Mucosa of stomach (tissue), 1 donor: ENCODE data around the gene CROCC.
"Not testable (repeated sequence)": the region's sequence is repeated elsewhere in the genome, so short reads cannot be mapped to it uniquely, and the experiment has no call there.

Experiments used
- H3K27me3 ChIP-seq: one replicate; pipeline ENCODE4 v1.7.0; 2013; ENCODE audit warnings: mild to moderate bottlenecking, low read length; ENCODE audit not compliant: control insufficient read depth, insufficient read depth
- H3K36me3 ChIP-seq: one replicate; pipeline ENCODE4 v1.7.0; 2013; ENCODE audit warnings: low read length; ENCODE audit not compliant: control insufficient read depth, insufficient read depth
- H3K4me1 ChIP-seq: one replicate; pipeline ENCODE4 v1.7.0; 2013; ENCODE audit warnings: mild to moderate bottlenecking, low read length; ENCODE audit not compliant: control insufficient read depth, insufficient read depth
- H3K4me3 ChIP-seq: one replicate; pipeline ENCODE4 v1.7.0; 2013; ENCODE audit warnings: low read length
- H3K9ac ChIP-seq: one replicate; pipeline ENCODE4 v1.7.0; 2013; ENCODE audit warnings: mild to moderate bottlenecking, low read length, moderate library complexity
- H3K9me3 ChIP-seq: one replicate; pipeline ENCODE4 v1.7.0; 2013; ENCODE audit warnings: mild to moderate bottlenecking, low read length, moderate library complexity; ENCODE audit not compliant: control insufficient read depth
- donor health status: Pancreatic carcinoma.

The CROCC gene

DNA sequence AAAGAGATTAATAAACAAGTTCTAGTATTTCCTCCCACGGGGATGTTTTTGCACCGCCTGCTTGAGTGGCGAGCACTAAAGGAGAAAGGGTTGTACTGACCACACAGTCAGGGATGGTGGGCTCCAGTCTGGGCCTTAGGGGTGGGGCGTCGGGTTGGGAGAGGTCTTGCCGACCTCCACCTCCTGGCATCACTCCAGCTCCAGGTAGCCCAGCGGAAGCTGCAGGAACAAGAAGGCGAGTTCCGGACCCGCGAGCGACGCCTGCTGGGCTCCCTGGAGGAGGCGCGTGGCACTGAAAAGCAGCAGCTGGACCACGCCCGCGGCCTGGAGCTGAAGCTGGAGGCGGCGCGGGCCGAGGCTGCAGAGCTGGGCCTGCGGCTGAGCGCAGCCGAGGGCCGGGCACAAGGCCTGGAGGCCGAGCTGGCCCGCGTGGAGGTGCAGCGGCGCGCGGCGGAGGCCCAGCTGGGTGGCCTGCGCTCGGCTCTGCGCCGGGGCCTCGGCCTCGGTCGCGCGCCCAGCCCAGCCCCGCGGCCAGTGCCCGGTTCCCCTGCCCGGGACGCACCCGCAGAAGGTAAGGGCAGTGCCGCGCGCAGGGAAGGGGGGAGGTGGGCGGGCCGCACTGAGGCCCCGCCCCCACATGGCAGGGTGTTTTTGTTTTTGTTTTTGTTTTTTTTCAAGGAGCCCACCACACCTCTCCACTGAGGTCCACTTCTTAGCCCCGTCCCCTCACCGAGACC is 39.0 kb downstream of the CROCC start:
- no peaks in the 10 kb centered on the region for H3K36me3 ChIP-seq
- H3K4me3 ChIP-seq = no peak overlapping the region
- no peaks in the 10 kb centered on the region for H3K27me3 ChIP-seq
- H3K9me3 ChIP-seq = no peaks in the 10 kb centered on the region
- peaks cover 9% of the 10 kb centered on the region for H3K4me1 ChIP-seq
- peak overlapping the region; percentile 59 for H3K9ac ChIP-seq

DNA sequence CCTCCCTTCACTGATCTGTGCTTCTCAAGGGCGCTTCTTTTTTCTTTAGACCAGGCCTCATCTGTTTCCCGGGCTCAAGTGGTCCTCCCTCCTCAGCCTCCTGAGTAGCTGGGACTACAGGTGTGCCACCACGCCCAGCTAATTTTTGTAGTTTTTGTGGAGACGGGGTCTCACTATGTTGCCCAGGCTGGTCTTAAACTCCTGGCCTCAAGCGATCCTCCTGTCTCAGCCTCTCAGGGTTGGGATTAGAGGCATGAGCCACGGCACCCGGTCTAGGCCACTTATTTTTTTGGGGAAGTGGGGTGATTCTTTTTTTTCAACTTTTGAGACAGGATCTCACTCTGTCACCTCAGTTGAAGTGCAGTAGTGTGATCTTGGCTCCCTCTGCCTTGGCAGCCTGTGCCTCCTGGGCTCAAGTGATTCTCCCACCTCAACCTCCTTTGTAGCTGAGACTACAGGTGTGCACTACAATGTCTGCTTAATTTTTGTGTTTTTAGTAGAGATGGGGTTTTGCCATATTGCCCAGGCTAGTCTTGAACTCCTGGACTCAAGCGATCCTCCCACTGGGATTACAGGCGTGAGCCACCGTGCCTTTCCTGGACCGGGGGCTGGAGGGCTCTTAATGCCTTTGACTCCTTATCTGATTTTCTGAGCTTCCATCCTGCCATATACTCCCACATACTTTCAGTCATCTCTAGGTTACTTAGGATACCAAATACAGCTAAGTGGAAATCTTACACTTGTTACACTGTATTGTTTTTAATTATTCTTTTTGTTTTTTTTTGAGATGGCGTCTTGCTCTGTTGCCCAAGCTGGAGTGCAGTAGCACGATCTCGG is 39.8 kb downstream of the CROCC start:
- H3K4me1 ChIP-seq = peaks cover 9% of the 10 kb centered on the region
- no peak overlapping the region for H3K4me3 ChIP-seq
- no peaks in the 10 kb centered on the region for H3K9me3 ChIP-seq
- H3K27me3 ChIP-seq = no peaks in the 10 kb centered on the region
- peak overlapping the region; percentile 59 for H3K9ac ChIP-seq
- H3K36me3 ChIP-seq = no peaks in the 10 kb centered on the region

DNA sequence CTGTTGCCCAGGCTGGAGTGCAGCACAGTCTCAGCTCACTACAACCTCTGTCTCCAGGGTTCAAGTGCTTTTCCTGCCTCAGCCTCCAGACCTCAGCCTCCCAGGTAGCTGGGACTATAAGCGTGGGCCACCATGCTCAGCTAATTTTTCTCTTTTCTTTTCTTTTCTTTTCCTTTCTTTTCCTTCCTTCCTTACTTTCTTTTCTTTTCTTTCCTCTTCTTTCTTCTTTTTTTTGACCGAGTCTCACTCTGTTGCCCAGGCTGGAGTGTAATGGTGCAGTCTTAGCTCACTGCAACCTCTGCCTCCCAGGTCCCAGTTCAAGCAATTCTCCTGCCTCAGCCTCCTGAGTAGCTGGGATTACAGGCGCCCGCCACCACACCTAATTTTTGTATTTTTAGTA is 42.4 kb downstream of the CROCC start:
- H3K9ac ChIP-seq, H3K9me3 ChIP-seq, H3K4me3 ChIP-seq, H3K4me1 ChIP-seq, H3K27me3 ChIP-seq, H3K36me3 ChIP-seq: not testable (repeated sequence)

DNA sequence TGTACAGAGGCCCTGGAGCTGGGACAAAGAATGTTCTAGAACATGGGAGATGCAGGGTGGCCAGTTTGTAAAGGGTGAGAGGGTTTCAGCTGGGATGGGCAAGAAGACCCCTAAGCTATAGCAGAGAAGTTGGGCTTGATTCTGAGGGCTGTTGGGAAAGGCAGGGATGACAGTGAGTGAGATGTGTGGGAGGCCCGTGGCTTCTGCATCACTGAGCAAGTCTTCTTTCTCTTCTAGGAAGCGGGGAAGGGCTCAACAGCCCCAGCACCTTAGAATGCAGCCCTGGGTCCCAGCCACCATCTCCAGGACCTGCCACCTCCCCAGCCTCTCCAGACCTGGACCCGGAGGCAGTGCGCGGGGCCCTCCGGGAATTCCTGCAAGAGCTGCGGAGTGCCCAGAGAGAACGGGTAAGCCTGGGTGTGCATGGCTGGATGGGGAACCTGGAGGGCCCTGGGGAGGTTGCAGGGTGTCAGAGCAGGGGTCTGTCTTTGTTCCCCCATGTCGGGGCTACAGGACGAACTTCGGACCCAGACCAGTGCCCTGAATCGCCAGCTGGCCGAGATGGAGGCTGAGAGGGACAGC is 43.8 kb downstream of the CROCC start:
- no peaks in the 10 kb centered on the region for H3K36me3 ChIP-seq

DNA sequence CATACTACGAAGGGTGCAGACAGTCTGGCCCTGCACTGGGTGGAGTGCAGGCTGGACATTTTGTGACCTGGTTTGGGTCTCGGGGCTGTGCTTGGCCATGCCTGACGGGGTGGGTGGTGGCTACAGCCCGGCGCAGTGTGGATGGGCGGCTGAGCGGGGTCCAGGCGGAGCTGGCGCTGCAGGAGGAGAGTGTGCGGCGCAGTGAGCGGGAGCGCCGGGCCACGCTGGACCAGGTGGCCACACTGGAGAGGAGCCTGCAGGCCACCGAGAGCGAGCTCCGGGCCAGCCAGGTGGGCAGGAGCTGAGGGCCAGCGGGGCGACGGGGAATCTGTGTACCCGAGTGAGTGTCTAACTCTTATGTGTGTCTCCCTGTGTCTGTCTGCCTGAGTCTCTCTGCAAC is 44.6 kb downstream of the CROCC start:
- no peak overlapping the region for H3K4me3 ChIP-seq
- H3K36me3 ChIP-seq = no peaks in the 10 kb centered on the region
- H3K4me1 ChIP-seq = no peaks in the 10 kb centered on the region
- H3K9ac ChIP-seq = no peak overlapping the region
- H3K9me3 ChIP-seq = no peaks in the 10 kb centered on the region
- no peaks in the 10 kb centered on the region for H3K27me3 ChIP-seq

More for the DNA sequence above, 43.8 kb downstream of the CROCC start:
- no peak overlapping the region for H3K9ac ChIP-seq
- H3K27me3 ChIP-seq = no peaks in the 10 kb centered on the region
- H3K9me3 ChIP-seq = no peaks in the 10 kb centered on the region
- no peak overlapping the region for H3K4me3 ChIP-seq
- peaks cover 4% of the 10 kb centered on the region for H3K4me1 ChIP-seq

- no peaks in the 10 kb centered on the region for H3K36me3 ChIP-seq
- H3K27me3 ChIP-seq = no peaks in the 10 kb centered on the region
- no peak overlapping the region for H3K4me3 ChIP-seq
- H3K4me1 ChIP-seq = no peaks in the 10 kb centered on the region
- H3K9me3 ChIP-seq = no peaks in the 10 kb centered on the region
- H3K9ac ChIP-seq = no peak overlapping the region
These were observed 45.4 kb downstream of the CROCC start for GRCh38 chr1:16967095-16967575.

GRCh38 chr1:16967962-16968361 is 46.2 kb downstream of the CROCC start:
- H3K36me3 ChIP-seq = no peaks in the 10 kb centered on the region
- H3K4me1 ChIP-seq = no peaks in the 10 kb centered on the region
- no peaks in the 10 kb centered on the region for H3K27me3 ChIP-seq
- no peaks in the 10 kb centered on the region for H3K9me3 ChIP-seq
- no peak overlapping the region for H3K9ac ChIP-seq
- H3K4me3 ChIP-seq = no peak overlapping the region

GRCh38 chr1:16968372-16968771 is 46.6 kb downstream of the CROCC start:
- Histone ChIP-seq H3K9me3 (no peaks in the 10 kb centered on the region), H3K36me3 (no peaks in the 10 kb centered on the region), H3K9ac (no peak overlapping the region)

DNA sequence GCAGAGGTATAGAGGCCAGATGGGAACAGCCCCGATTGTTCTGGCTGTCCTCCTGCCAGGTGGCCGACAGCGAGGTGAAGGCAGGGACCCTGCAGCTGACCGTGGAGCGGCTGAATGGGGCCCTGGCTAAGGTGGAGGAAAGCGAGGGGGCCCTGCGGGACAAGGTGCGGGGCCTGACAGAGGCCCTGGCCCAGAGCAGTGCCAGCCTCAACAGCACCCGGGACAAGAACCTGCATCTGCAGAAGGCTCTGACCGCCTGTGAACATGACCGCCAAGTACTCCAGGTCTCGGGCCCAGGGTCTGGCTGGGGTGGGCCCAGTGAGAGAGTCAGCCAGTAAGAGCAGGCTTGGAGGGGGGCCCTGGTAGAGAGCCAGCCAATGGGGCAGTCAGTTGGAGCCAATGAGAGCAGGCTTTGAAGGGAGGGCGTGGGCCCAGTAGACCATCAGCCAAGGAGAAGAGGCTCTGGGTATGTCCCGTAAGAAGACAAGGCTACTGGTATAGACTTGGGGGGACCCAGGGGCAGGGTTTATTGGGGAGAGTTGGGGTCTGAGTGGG is 47.4 kb downstream of the CROCC start:
- no peaks in the 10 kb centered on the region for H3K36me3 ChIP-seq

More at GRCh38 chr1:16968372-16968771, 46.6 kb downstream of the CROCC start:
- H3K4me1 ChIP-seq = no peaks in the 10 kb centered on the region
- H3K4me3 ChIP-seq = no peak overlapping the region
- no peaks in the 10 kb centered on the region for H3K27me3 ChIP-seq

DNA sequence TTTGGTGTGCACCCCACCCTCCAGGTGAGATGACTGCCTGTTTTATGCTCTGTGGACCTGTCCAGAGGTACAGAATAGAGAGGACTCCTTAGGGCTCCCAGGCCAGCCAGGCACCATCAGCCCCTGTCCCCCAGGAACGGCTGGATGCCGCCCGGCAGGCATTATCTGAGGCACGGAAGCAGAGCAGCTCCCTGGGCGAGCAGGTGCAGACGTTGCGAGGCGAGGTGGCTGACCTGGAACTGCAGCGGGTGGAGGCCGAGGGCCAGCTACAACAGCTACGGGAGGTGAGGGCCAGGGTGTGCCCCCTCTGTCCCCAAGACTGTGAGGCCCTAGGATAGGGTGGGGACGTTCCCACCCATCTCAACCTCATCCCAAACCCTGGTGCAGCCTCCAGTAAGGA is 47.9 kb downstream of the CROCC start:
- Histone ChIP-seq H3K36me3 (no peaks in the 10 kb centered on the region), H3K9me3 (no peaks in the 10 kb centered on the region), H3K9ac (no peak overlapping the region), H3K27me3 (no peaks in the 10 kb centered on the region), H3K4me3 (no peak overlapping the region), H3K4me1 (no peaks in the 10 kb centered on the region)

More for the DNA sequence above, 47.4 kb downstream of the CROCC start:
- Histone ChIP-seq H3K4me3 (no peak overlapping the region), H3K9me3 (no peaks in the 10 kb centered on the region), H3K9ac (no peak overlapping the region), H3K4me1 (no peaks in the 10 kb centered on the region), H3K27me3 (no peaks in the 10 kb centered on the region)

- no peaks in the 10 kb centered on the region for H3K4me1 ChIP-seq
- H3K9me3 ChIP-seq = no peaks in the 10 kb centered on the region
- no peak overlapping the region for H3K4me3 ChIP-seq
- H3K9ac ChIP-seq = no peak overlapping the region
- no peaks in the 10 kb centered on the region for H3K36me3 ChIP-seq
- H3K27me3 ChIP-seq = no peaks in the 10 kb centered on the region
These were observed 48.6 kb downstream of the CROCC start for GRCh38 chr1:16970132-16970910.
